Effector memory CD4-positive, alpha-beta T cell (primary cell): ENCODE data around the gene PNLIPRP1.

ENCODE experiments used
- DNase-seq, 3 donors: peaks; one replicate each; pipeline ENCODE4 v3.0.0-alpha.2; 2020
- H3K27ac ChIP-seq: 2 replicates; pipeline ENCODE4 v1.7.0; 2013; ENCODE audit warnings: mild to moderate bottlenecking, low read length, moderate library complexity; ENCODE audit not compliant: insufficient read depth, poor library complexity, severe bottlenecking
- H3K27me3 ChIP-seq: replicated peaks from 2 replicates; pipeline ENCODE4 v1.7.0; 2013; ENCODE audit warnings: mild to moderate bottlenecking, low read length; ENCODE audit not compliant: insufficient read depth, control insufficient read depth, poor library complexity, severe bottlenecking
- H3K36me3 ChIP-seq: 2 replicates; pipeline ENCODE4 v1.7.0; 2013; ENCODE audit warnings: mild to moderate bottlenecking, low read length, moderate library complexity; ENCODE audit not compliant: control insufficient read depth, insufficient read depth
- H3K4me1 ChIP-seq: 2 replicates; pipeline ENCODE4 v1.7.0; 2013; ENCODE audit warnings: low read length, mild to moderate bottlenecking; ENCODE audit not compliant: control insufficient read depth, insufficient read depth, poor library complexity, severe bottlenecking
- H3K4me3 ChIP-seq: 2 replicates; pipeline ENCODE4 v1.7.0; 2013; ENCODE audit warnings: low read length, low read depth, mild to moderate bottlenecking; ENCODE audit not compliant: insufficient read depth, poor library complexity, severe bottlenecking
- H3K9me3 ChIP-seq: 2 replicates; pipeline ENCODE4 v1.7.0; 2013; ENCODE audit warnings: mild to moderate bottlenecking, low read length, moderate library complexity; ENCODE audit not compliant: control insufficient read depth

Gene PNLIPRP1

DNA sequence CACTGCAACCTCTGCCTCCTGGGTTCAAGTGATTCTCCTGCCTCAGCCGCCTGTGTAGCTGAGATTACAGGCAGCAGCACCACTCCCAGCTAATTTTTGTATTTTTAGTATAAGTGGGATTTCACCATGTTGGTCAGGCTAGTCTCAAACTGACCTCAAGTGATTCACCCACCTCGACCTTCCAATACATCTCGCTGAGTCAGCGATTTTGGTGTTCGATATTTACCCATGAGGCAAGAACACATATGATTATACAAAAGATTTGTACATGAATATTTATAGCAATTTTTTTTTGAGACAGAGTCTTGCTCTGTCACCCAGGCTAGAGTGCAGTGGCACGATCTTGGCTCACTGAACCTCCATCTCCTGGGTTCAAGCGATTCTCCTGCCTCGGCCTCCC, 25.2 kb upstream of the PNLIPRP1 start:
- H3K36me3 ChIP-seq, result no peaks in the 10 kb centered on the region
- DNase-seq, result no peak

GRCh38 chr10:116566932-116567331, 23.8 kb upstream of the PNLIPRP1 start:
- Histone ChIP-seq H3K4me3 (no peak overlapping the region), H3K4me1 (no peaks in the 10 kb centered on the region)
- DNase-seq, result no peak

More for the DNA sequence above, 25.2 kb upstream of the PNLIPRP1 start:
- H3K27ac ChIP-seq, result no peak overlapping the region
- H3K9me3 ChIP-seq, result no peaks in the 10 kb centered on the region
- no peak overlapping the region for H3K4me3 ChIP-seq
- H3K4me1 ChIP-seq, result no peaks in the 10 kb centered on the region
- no peaks in the 10 kb centered on the region for H3K27me3 ChIP-seq

GRCh38 chr10:116567335-116567734, 23.4 kb upstream of the PNLIPRP1 start:
- H3K27ac ChIP-seq, result no peak overlapping the region
- H3K27me3 ChIP-seq, result no peaks in the 10 kb centered on the region
- no peaks in the 10 kb centered on the region for H3K4me1 ChIP-seq
- no peak for DNase-seq
- H3K36me3 ChIP-seq, result no peaks in the 10 kb centered on the region
- no peaks in the 10 kb centered on the region for H3K9me3 ChIP-seq
- no peak overlapping the region for H3K4me3 ChIP-seq

More at GRCh38 chr10:116566932-116567331, 23.8 kb upstream of the PNLIPRP1 start:
- Histone ChIP-seq H3K36me3 (no peaks in the 10 kb centered on the region), H3K9me3 (no peaks in the 10 kb centered on the region), H3K27ac (no peak overlapping the region), H3K27me3 (no peaks in the 10 kb centered on the region)

- no peaks in the 10 kb centered on the region for H3K4me1 ChIP-seq
- H3K9me3 ChIP-seq, result no peaks in the 10 kb centered on the region
- no peak overlapping the region for H3K27ac ChIP-seq
- H3K27me3 ChIP-seq, result no peaks in the 10 kb centered on the region
- H3K4me3 ChIP-seq, result no peak overlapping the region
- no peaks in the 10 kb centered on the region for H3K36me3 ChIP-seq
- DNase-seq, result no peak
Measured at GRCh38 chr10:116574797-116575196, 16.0 kb upstream of the PNLIPRP1 start.

GRCh38 chr10:116587878-116588591, 2.7 kb upstream of the PNLIPRP1 start:
- no peak overlapping the region for H3K4me3 ChIP-seq
- no peaks in the 10 kb centered on the region for H3K36me3 ChIP-seq
- no peaks in the 10 kb centered on the region for H3K9me3 ChIP-seq
- no peaks in the 10 kb centered on the region for H3K27me3 ChIP-seq
- H3K4me1 ChIP-seq, result no peaks in the 10 kb centered on the region
- no peak overlapping the region for H3K27ac ChIP-seq
- DNase-seq, result no peak

- Histone ChIP-seq H3K9me3 (no peaks in the 10 kb centered on the region), H3K4me1 (no peaks in the 10 kb centered on the region), H3K36me3 (no peaks in the 10 kb centered on the region), H3K27me3 (no peaks in the 10 kb centered on the region), H3K27ac (no peak overlapping the region), H3K4me3 (no peak overlapping the region)
- no peak for DNase-seq
Measured at GRCh38 chr10:116588995-116589394, 1.8 kb upstream of the PNLIPRP1 start.

GRCh38 chr10:116589926-116590325, 833 bp upstream of the PNLIPRP1 start:
- no peak for DNase-seq
- Histone ChIP-seq H3K36me3 (no peaks in the 10 kb centered on the region), H3K9me3 (no peaks in the 10 kb centered on the region), H3K4me1 (no peaks in the 10 kb centered on the region), H3K27ac (no peak overlapping the region), H3K4me3 (no peak overlapping the region), H3K27me3 (no peaks in the 10 kb centered on the region)

GRCh38 chr10:116593139-116593740, 2.5 kb downstream of the PNLIPRP1 start:
- no peak for DNase-seq
- no peaks in the 10 kb centered on the region for H3K4me1 ChIP-seq
- no peaks in the 10 kb centered on the region for H3K9me3 ChIP-seq
- no peak overlapping the region for H3K27ac ChIP-seq
- H3K36me3 ChIP-seq, result no peaks in the 10 kb centered on the region
- H3K4me3 ChIP-seq, result no peak overlapping the region
- H3K27me3 ChIP-seq, result no peaks in the 10 kb centered on the region

GRCh38 chr10:116594525-116595035, 3.8 kb downstream of the PNLIPRP1 start:
- no peak for DNase-seq
- H3K36me3 ChIP-seq, result no peaks in the 10 kb centered on the region
- H3K4me3 ChIP-seq, result no peak overlapping the region
- no peaks in the 10 kb centered on the region for H3K4me1 ChIP-seq
- H3K27me3 ChIP-seq, result no peaks in the 10 kb centered on the region
- no peak overlapping the region for H3K27ac ChIP-seq
- H3K9me3 ChIP-seq, result no peaks in the 10 kb centered on the region

DNA sequence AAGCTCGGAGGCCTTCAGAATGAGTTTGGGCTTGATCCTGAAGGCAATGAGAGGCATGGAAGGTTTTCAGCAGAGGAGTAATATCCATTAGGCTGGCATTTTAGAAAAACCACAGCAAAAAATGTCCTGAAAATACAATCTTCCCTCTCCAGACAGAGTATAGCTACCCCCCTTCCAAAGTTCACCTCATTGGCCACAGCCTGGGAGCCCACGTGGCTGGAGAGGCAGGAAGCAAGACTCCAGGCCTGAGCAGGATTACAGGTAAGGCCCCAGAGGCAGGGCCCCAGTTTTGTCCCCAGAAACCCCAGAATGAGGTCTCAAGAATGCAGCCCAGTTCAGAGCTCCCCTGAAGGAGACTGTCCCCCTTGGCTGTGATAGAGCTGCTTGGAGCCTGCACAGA, 5.3 kb downstream of the PNLIPRP1 start:
- Histone ChIP-seq H3K27ac (no peak overlapping the region), H3K36me3 (no peaks in the 10 kb centered on the region), H3K4me1 (no peaks in the 10 kb centered on the region), H3K4me3 (no peak overlapping the region), H3K27me3 (no peaks in the 10 kb centered on the region), H3K9me3 (no peaks in the 10 kb centered on the region)
- DNase-seq, result no peak
